ENCODE data around the gene ACTR2. TPM values are rescaled to one million over a fixed set of nuclear protein-coding genes. Genes with fewer than 3 reads are reported as not detected.

Gene ACTR2
- total RNA-seq, 1 experiment from 2014 or later = 253 TPM

DNA sequence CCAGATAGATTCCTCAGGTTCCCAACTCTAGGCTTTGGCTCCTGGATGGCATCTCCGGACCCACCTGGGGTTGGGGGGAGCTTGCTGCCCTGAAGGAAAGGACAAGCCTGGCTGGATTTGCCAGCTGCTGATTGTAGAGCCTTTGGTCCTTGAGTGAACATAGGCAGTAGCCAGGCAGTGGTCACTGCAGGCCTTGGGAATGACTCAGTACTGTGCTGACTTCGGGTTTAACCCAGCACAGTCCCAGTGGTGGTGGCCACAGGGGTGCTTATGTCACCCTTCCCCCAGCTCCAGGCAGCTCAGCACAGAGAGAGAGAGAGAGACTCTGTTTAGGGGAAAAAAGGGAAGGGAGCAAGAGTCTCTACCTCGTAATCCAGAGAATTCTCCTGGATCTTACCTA, 27.7 kb upstream of the ACTR2 start:
- no peak overlapping the region for H3K27ac ChIP-seq (ENCODE audit: low read depth, low read length, poor library complexity, severe bottlenecking)
- TF ChIP-seq EZH2 (IDR thresholded peaks at IDR 0.05; ENCODE audit: borderline replicate concordance, low read depth, low read length, poor library complexity, severe bottlenecking) = no peak
- TF ChIP-seq, protein P1, sequence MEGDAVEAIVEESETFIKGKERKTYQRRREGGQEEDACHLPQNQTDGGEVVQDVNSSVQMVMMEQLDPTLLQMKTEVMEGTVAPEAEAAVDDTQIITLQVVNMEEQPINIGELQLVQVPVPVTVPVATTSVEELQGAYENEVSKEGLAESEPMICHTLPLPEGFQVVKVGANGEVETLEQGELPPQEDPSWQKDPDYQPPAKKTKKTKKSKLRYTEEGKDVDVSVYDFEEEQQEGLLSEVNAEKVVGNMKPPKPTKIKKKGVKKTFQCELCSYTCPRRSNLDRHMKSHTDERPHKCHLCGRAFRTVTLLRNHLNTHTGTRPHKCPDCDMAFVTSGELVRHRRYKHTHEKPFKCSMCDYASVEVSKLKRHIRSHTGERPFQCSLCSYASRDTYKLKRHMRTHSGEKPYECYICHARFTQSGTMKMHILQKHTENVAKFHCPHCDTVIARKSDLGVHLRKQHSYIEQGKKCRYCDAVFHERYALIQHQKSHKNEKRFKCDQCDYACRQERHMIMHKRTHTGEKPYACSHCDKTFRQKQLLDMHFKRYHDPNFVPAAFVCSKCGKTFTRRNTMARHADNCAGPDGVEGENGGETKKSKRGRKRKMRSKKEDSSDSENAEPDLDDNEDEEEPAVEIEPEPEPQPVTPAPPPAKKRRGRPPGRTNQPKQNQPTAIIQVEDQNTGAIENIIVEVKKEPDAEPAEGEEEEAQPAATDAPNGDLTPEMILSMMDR (conservative IDR thresholded peaks at IDR 0.05; ENCODE audit: low read depth, low read length) = no peak
- intact Hi-C loops (cut with micrococcal nuclease; ENCODE audit: unreplicated experiment) = no loop called here
- no peak for DNase-seq (ENCODE audit: low spot score)
- no peaks in the 10 kb centered on the region for H3K36me3 ChIP-seq (ENCODE audit: insufficient read depth, low read length, poor library complexity, severe bottlenecking)
- no peaks in the 10 kb centered on the region for H3K4me1 ChIP-seq (ENCODE audit: insufficient read depth, low read length, poor library complexity, severe bottlenecking)
- no peak overlapping the region for H3K4me3 ChIP-seq (ENCODE audit: low read depth, low read length, poor library complexity, severe bottlenecking)
- no TSS peak for BruUV-seq (replicated peaks)
- H3K27me3 ChIP-seq (replicated peaks; ENCODE audit: insufficient read depth, low read depth, low read length, poor library complexity) = peaks cover 6% of the 10 kb centered on the region
- ChIA-PET CTCF (no interaction called here), POLR2A (ENCODE audit: low non-redundant PET) (no interaction called here)
- no peaks in the 10 kb centered on the region for H3K9me3 ChIP-seq (ENCODE audit: low read depth, low read length, poor library complexity, severe bottlenecking)

DNA sequence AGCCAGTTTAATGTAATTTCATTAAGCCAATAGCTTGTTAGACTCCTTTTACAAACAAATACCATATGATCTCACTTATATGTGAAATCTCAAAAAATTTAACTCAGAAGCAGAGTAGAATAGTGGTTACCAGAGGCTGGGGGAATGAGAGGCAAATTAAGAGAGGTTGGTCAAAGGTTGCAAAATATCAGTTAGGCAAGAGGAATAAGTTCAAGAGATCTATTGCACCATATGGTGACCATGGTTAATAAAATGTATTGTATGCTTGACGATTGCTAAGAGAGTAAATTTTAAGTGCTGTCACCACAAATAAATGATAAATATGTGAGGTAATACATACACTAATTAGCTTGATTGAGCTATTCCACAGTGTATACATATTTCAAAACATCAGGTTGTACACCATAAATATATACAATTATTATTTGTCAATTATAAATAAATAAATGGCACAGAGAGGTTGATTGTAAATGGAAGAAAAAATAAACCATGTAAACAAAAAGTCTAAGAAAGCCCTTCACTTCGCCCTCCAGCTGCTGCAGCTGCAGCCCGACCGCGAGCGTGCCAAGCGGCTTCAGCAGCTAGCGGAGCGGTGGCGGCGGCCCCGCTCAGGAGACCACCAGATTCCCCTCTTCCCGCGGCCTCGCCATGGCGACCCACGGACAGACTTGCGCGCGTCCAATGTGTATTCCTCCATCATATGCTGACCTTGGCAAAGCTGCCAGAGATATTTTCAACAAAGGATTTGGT, 23.0 kb upstream of the ACTR2 start:
- intact Hi-C loops (cut with micrococcal nuclease; ENCODE audit: unreplicated experiment) = no loop called here
- POLR2A ChIA-PET (ENCODE audit: low non-redundant PET) = no interaction called here
- H3K27ac ChIP-seq (ENCODE audit: low read depth, low read length, poor library complexity, severe bottlenecking) = no peak overlapping the region
- H3K27me3 ChIP-seq (replicated peaks; ENCODE audit: insufficient read depth, low read depth, low read length, poor library complexity) = peaks cover 6% of the 10 kb centered on the region
- no peak for DNase-seq (ENCODE audit: low spot score)
- CTCF ChIA-PET = no interaction called here
- H3K36me3 ChIP-seq (ENCODE audit: insufficient read depth, low read length, poor library complexity, severe bottlenecking) = no peaks in the 10 kb centered on the region
- no peak overlapping the region for H3K4me3 ChIP-seq (ENCODE audit: low read depth, low read length, poor library complexity, severe bottlenecking)
- TF ChIP-seq, protein P1 (conservative IDR thresholded peaks at IDR 0.05; ENCODE audit: low read depth, low read length) = no peak
- no peak for TF ChIP-seq EZH2 (IDR thresholded peaks at IDR 0.05; ENCODE audit: borderline replicate concordance, low read depth, low read length, poor library complexity, severe bottlenecking)
- no peaks in the 10 kb centered on the region for H3K9me3 ChIP-seq (ENCODE audit: low read depth, low read length, poor library complexity, severe bottlenecking)
- BruUV-seq (replicated peaks) = no TSS peak
- no peaks in the 10 kb centered on the region for H3K4me1 ChIP-seq (ENCODE audit: insufficient read depth, low read length, poor library complexity, severe bottlenecking)

DNA sequence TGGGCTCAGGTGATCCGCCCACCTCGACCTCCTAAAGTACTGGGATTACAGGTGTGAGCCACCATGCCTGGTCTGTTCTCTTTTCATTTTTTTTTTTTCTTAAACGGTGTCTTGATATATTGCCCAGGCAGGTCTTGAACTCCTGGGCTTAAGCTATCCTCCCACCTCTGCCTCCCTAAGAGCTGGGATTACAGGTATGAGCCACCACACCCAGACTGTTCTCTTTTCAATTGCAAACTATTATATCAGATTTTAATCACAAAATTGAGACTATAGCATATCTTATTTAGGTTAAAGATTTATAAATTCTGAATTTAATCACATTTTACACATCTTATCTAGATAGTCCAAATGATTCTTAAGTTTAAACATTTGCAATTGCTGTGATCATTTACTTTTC, 15.5 kb upstream of the ACTR2 start:
- intact Hi-C loops (cut with micrococcal nuclease; ENCODE audit: unreplicated experiment) = no loop called here

More for the DNA sequence above, 15.5 kb upstream of the ACTR2 start:
- H3K4me3 ChIP-seq (ENCODE audit: low read depth, low read length, poor library complexity, severe bottlenecking) = no peak overlapping the region
- H3K27ac ChIP-seq (ENCODE audit: low read depth, low read length, poor library complexity, severe bottlenecking) = no peak overlapping the region
- no peak for TF ChIP-seq EZH2 (IDR thresholded peaks at IDR 0.05; ENCODE audit: borderline replicate concordance, low read depth, low read length, poor library complexity, severe bottlenecking)
- TF ChIP-seq, protein P1 (conservative IDR thresholded peaks at IDR 0.05; ENCODE audit: low read depth, low read length) = no peak
- no peaks in the 10 kb centered on the region for H3K4me1 ChIP-seq (ENCODE audit: insufficient read depth, low read length, poor library complexity, severe bottlenecking)
- POLR2A ChIA-PET (ENCODE audit: low non-redundant PET) = no interaction called here
- no peaks in the 10 kb centered on the region for H3K9me3 ChIP-seq (ENCODE audit: low read depth, low read length, poor library complexity, severe bottlenecking)
- BruUV-seq (replicated peaks) = no TSS peak
- no peaks in the 10 kb centered on the region for H3K36me3 ChIP-seq (ENCODE audit: insufficient read depth, low read length, poor library complexity, severe bottlenecking)
- no peaks in the 10 kb centered on the region for H3K27me3 ChIP-seq (replicated peaks; ENCODE audit: insufficient read depth, low read depth, low read length, poor library complexity)
- DNase-seq (ENCODE audit: low spot score) = no peak
- CTCF ChIA-PET = no interaction called here
